BE2C (cell line): ENCODE data around the gene KLRC4.

ENCODE experiments used
- DNase-seq: peaks from one replicate; pipeline ENCODE4 v3.0.0-alpha.2; 2020
- H3K27me3 ChIP-seq: fragments of 250-450 bp; sonication (Bioruptor Pico); 2 replicates; pipeline ENCODE4 v1.5.1; 2020; ENCODE audit warnings: mild to moderate bottlenecking
- H3K36me3 ChIP-seq: fragments of 250-450 bp; sonication (Bioruptor Pico); 2 replicates; pipeline ENCODE4 v1.5.1; 2020; ENCODE audit warnings: mild to moderate bottlenecking
- H3K4me1 ChIP-seq: fragments of 250-450 bp; sonication (Bioruptor Pico); 2 replicates; pipeline ENCODE4 v1.5.1; 2020
- H3K4me3 ChIP-seq: 2 replicates; pipeline ENCODE4 v1.5.1; 2011; ENCODE audit warnings: low read depth, low read length
- H3K9me3 ChIP-seq: fragments of 250-450 bp; sonication (Bioruptor Pico); 2 replicates; pipeline ENCODE4 v1.5.1; 2020
- CTCF ChIP-seq: IDR thresholded peaks from 2 replicates; pipeline ENCODE4 v1.5.1; 2012; ENCODE audit warnings: mild to moderate bottlenecking, low read depth, low read length

KLRC4 gene

GRCh38 chr12:10363914-10364814 lies 45.4 kb downstream of the KLRC4 start:
- peaks cover 2% of the 10 kb centered on the region; the same call in 1 of the 2 replicates for H3K4me1 ChIP-seq
- DNase-seq, result no peak
- no peaks in the 10 kb centered on the region for H3K36me3 ChIP-seq
- peak overlapping the region; percentile 78 for H3K4me3 ChIP-seq
- H3K27me3 ChIP-seq, result no peaks in the 10 kb centered on the region
- H3K9me3 ChIP-seq, result no peaks in the 10 kb centered on the region
- no peak for TF ChIP-seq CTCF

- no peaks in the 10 kb centered on the region for H3K9me3 ChIP-seq
- no peaks in the 10 kb centered on the region for H3K27me3 ChIP-seq
- no peaks in the 10 kb centered on the region for H3K36me3 ChIP-seq
- no peak for TF ChIP-seq CTCF
- peaks cover 2% of the 10 kb centered on the region; the same call in 1 of the 2 replicates for H3K4me1 ChIP-seq
- H3K4me3 ChIP-seq, result no peak overlapping the region
- DNase-seq, result no peak
These were observed 46.0 kb downstream of the KLRC4 start for GRCh38 chr12:10363658-10363913.

GRCh38 chr12:10362828-10363657 lies 46.5 kb downstream of the KLRC4 start:
- Histone ChIP-seq H3K4me3 (no peak overlapping the region), H3K36me3 (no peaks in the 10 kb centered on the region), H3K9me3 (no peaks in the 10 kb centered on the region), H3K27me3 (no peaks in the 10 kb centered on the region), H3K4me1 (peaks cover 2% of the 10 kb centered on the region; the same call in 1 of the 2 replicates)
- no peak for DNase-seq
- TF ChIP-seq CTCF, result no peak

DNA sequence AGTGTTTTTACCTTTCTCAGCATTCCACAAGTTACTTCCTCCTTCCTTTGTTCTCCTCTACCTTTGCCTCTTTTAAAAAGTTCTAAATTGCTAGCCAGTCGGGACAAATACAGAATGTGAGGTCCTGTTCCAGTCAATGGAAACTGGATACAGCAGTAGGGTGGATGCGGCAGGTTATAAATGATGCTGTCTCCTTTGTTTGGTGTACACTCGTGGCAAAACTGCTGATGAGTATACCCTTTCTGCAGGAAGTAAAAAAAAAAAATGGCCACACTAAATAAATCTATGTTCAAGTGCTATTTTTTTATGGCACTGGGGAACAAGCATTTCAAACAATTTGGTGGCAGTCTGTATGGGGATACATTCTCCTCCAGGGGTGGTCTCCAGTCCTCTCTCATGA lies 47.2 kb downstream of the KLRC4 start:
- H3K4me3 ChIP-seq, result no peak overlapping the region
- H3K36me3 ChIP-seq, result no peaks in the 10 kb centered on the region
- H3K9me3 ChIP-seq, result no peaks in the 10 kb centered on the region
- no peaks in the 10 kb centered on the region for H3K27me3 ChIP-seq
- TF ChIP-seq CTCF, result no peak
- H3K4me1 ChIP-seq, result peaks cover 2% of the 10 kb centered on the region; the same call in 1 of the 2 replicates
- no peak for DNase-seq

- no peak for TF ChIP-seq CTCF
- H3K27me3 ChIP-seq, result no peaks in the 10 kb centered on the region
- peaks cover 2% of the 10 kb centered on the region; the same call in 1 of the 2 replicates for H3K4me1 ChIP-seq
- H3K4me3 ChIP-seq, result no peak overlapping the region
- H3K9me3 ChIP-seq, result no peaks in the 10 kb centered on the region
- H3K36me3 ChIP-seq, result no peaks in the 10 kb centered on the region
- no peak for DNase-seq
These were observed 47.9 kb downstream of the KLRC4 start for GRCh38 chr12:10361622-10362021.
